RWPE2 (cell line): ENCODE measurements around the gene RNF38.

ENCODE experiments used
- ATAC-seq: fragments of 200-7000 bp; cut with Tn5 transposase; 3 replicates; pipeline ENCODE4 v1.9.1; 2021; ENCODE audit warnings: low read depth
- DNase-seq: peaks from one replicate; pipeline ENCODE4 v3.0.0-alpha.2; 2020; ENCODE audit warnings: low spot score
- H3K27ac ChIP-seq: fragments of 450-650 bp; 2 replicates; pipeline ENCODE4 v1.5.1; 2017; ENCODE audit warnings: mild to moderate bottlenecking; ENCODE audit not compliant: poor library complexity, severe bottlenecking
- H3K27me3 ChIP-seq: fragments of 250-450 bp; sonication (Bioruptor Pico); 2 replicates; pipeline ENCODE4 v1.5.1; 2021; ENCODE audit warnings: mild to moderate bottlenecking, moderate library complexity; ENCODE audit not compliant: insufficient read depth, poor library complexity, severe bottlenecking
- H3K36me3 ChIP-seq: fragments of 250-450 bp; sonication (Bioruptor Pico); 2 replicates; pipeline ENCODE4 v1.5.1; 2020; ENCODE audit warnings: low read depth, mild to moderate bottlenecking, moderate library complexity
- H3K4me1 ChIP-seq: fragments of 250-450 bp; sonication (Bioruptor Pico); 2 replicates; pipeline ENCODE4 v1.5.1; 2021; ENCODE audit warnings: mild to moderate bottlenecking, moderate library complexity; ENCODE audit not compliant: insufficient read depth, poor library complexity, severe bottlenecking
- H3K4me3 ChIP-seq: fragments of 250-450 bp; sonication (Bioruptor Pico); 2 replicates; pipeline ENCODE4 v1.5.1; 2021; ENCODE audit warnings: mild to moderate bottlenecking, moderate library complexity; ENCODE audit not compliant: severe bottlenecking
- H3K9me3 ChIP-seq: fragments of 250-450 bp; sonication (Bioruptor Pico); 2 replicates; pipeline ENCODE4 v1.5.1; 2021; ENCODE audit warnings: mild to moderate bottlenecking, moderate library complexity; ENCODE audit not compliant: severe bottlenecking
- TF ChIP-seq, protein P1 (sequence below): fragments of 450-650 bp; IDR thresholded peaks from one replicate; pipeline ENCODE4 v1.5.1; 2017; ENCODE audit warnings: mild to moderate bottlenecking, moderate library complexity; ENCODE audit not compliant: poor library complexity, severe bottlenecking

RNF38 gene

DNA sequence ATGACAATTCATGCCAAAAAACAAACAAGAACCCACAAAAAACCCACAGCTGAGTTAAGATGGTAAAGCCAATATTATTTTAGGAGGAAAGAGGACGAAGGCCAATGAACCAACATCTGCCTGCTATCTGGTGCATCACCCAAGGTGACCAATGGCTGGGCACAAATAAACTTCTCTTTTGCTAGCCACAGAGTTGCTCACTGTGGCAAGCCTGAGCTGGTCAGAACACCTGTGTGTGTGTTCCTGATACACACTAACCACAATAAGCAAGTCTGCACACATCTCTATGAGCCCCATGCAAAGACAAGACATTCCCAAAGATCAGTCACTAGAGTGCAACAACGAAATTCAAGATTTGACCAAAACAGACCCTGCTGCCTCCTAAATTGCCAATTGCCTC is 63.1 kb downstream of the RNF38 start:
- Histone ChIP-seq H3K9me3 (no peaks in the 10 kb centered on the region), H3K27me3 (no peaks in the 10 kb centered on the region), H3K4me3 (no peak overlapping the region), H3K36me3 (peaks cover 52% of the 10 kb centered on the region), H3K27ac (no peak overlapping the region), H3K4me1 (peaks cover 10% of the 10 kb centered on the region)
- peak; percentile 87 for ATAC-seq
- no peak for DNase-seq
- TF ChIP-seq, protein P1, sequence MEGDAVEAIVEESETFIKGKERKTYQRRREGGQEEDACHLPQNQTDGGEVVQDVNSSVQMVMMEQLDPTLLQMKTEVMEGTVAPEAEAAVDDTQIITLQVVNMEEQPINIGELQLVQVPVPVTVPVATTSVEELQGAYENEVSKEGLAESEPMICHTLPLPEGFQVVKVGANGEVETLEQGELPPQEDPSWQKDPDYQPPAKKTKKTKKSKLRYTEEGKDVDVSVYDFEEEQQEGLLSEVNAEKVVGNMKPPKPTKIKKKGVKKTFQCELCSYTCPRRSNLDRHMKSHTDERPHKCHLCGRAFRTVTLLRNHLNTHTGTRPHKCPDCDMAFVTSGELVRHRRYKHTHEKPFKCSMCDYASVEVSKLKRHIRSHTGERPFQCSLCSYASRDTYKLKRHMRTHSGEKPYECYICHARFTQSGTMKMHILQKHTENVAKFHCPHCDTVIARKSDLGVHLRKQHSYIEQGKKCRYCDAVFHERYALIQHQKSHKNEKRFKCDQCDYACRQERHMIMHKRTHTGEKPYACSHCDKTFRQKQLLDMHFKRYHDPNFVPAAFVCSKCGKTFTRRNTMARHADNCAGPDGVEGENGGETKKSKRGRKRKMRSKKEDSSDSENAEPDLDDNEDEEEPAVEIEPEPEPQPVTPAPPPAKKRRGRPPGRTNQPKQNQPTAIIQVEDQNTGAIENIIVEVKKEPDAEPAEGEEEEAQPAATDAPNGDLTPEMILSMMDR: no peak

DNA sequence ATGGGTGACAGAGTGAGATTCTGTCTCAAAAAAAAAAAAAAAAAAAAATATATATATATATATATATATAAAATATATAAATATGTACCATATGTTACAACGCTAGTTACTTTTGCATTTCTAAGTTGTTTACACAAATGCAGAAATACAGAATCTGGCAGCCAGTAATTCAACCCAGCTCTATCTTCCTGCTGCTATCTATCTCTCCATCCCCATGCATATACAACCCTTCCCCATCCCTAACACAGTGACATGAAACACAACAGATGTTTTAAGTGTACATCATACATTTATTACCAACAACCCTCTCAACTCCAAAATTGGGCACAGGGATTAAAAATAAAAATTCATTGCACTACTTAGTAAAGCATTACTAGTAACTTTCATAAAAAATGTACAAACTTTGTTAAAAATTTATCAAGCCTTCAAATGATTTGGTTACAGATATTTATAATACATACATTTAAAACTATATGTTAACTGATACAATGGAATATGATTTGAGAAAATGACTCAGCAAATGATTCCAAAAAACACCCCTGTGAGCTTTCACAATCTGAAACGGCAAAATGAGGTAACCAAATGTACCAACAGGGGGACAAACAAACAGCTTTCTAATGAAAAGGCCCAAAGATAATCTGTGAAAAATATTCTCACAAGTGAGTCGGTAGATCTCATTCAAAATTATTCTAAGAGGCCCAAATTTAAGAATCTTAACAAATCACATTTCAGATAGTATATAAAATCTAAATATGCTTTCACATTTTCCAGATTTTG is 63.8 kb downstream of the RNF38 start:
- Histone ChIP-seq H3K36me3 (peaks cover 49% of the 10 kb centered on the region), H3K4me3 (no peak overlapping the region), H3K27ac (no peak overlapping the region), H3K4me1 (peaks cover 10% of the 10 kb centered on the region), H3K27me3 (no peaks in the 10 kb centered on the region), H3K9me3 (no peaks in the 10 kb centered on the region)
- no peak for DNase-seq
- ATAC-seq: no peak
- TF ChIP-seq, protein P1: no peak

GRCh38 chr9:36332006-36332405 is 68.1 kb downstream of the RNF38 start:
- Histone ChIP-seq H3K36me3 (peaks cover 11% of the 10 kb centered on the region), H3K4me1 (peaks cover 3% of the 10 kb centered on the region), H3K9me3 (no peaks in the 10 kb centered on the region), H3K27me3 (no peaks in the 10 kb centered on the region), H3K27ac (no peak overlapping the region), H3K4me3 (no peak overlapping the region)
- no peak for DNase-seq
- TF ChIP-seq, protein P1: no peak
- no peak for ATAC-seq

GRCh38 chr9:36328798-36329411 is 71.2 kb downstream of the RNF38 start:
- Histone ChIP-seq H3K4me3 (no peak overlapping the region), H3K27me3 (no peaks in the 10 kb centered on the region), H3K9me3 (no peaks in the 10 kb centered on the region), H3K4me1 (no peaks in the 10 kb centered on the region), H3K27ac (no peak overlapping the region), H3K36me3 (peaks cover 4% of the 10 kb centered on the region)
- DNase-seq: no peak
- peak; percentile 76 for ATAC-seq
- TF ChIP-seq, protein P1: peak; percentile 92
